ENCODE measurements around the gene C19orf12. TPM values are rescaled to one million over a fixed set of nuclear protein-coding genes. Genes with fewer than 3 reads are reported as not detected.

C19orf12 gene
- total RNA-seq, 1 experiment from 2014 or later, result 17.5 TPM

- Histone ChIP-seq H2BK15ac (ENCODE audit: low read depth, low read length) (no peak overlapping the region), H3K18ac (ENCODE audit: insufficient read length, low read depth, low read length) (no peak overlapping the region), H2AK5ac (ENCODE audit: insufficient read length, low read length) (no peak overlapping the region), H3K23ac (ENCODE audit: insufficient read length, low read depth, low read length) (no peak overlapping the region), H3T11ph (ENCODE audit: low read length) (no peak overlapping the region), H3K56ac (ENCODE audit: insufficient read length, low read depth, low read length) (no peak overlapping the region), H3K79me2 (ENCODE audit: insufficient read depth, low read length) (no peaks in the 10 kb centered on the region), H3K23me2 (ENCODE audit: insufficient read length, low read depth, low read length, poor library complexity, severe bottlenecking) (no peaks in the 10 kb centered on the region), H2BK20ac (ENCODE audit: low read depth, low read length, poor library complexity, severe bottlenecking) (no peak overlapping the region), H3K14ac (ENCODE audit: insufficient read depth, low read length) (no peak overlapping the region), H3K27me3 (ENCODE audit: insufficient read depth, low read length) (no peaks in the 10 kb centered on the region), H3K4me2 (ENCODE audit: insufficient read depth, insufficient read length, low read length) (no peak overlapping the region), H2AFZ (ENCODE audit: low read length) (no peak overlapping the region), H3K4ac (ENCODE audit: low read depth, low read length) (no peak overlapping the region), H2BK5ac (ENCODE audit: insufficient read length, low read length) (no peak overlapping the region), H3K79me1 (ENCODE audit: insufficient read depth, low read depth, low read length, poor library complexity, severe bottlenecking) (no peaks in the 10 kb centered on the region), H2BK12ac (ENCODE audit: insufficient read length, low read depth, low read length) (no peak overlapping the region), H3K9ac (ENCODE audit: extremely low read depth, insufficient read length, low read length) (no peak overlapping the region), H4K20me1 (ENCODE audit: control insufficient read depth, insufficient read depth, insufficient read length) (no peaks in the 10 kb centered on the region), H3K9me3 (ENCODE audit: control insufficient read depth, low read depth, low read length) (no peaks in the 10 kb centered on the region), H4K91ac (ENCODE audit: insufficient read length, low read depth, low read length) (no peak overlapping the region), H3K27ac (ENCODE audit: insufficient read length, low read depth, low read length) (no peak overlapping the region), H4K5ac (ENCODE audit: insufficient read length, low read depth, low read length) (no peak overlapping the region), H2BK120ac (ENCODE audit: low read depth, low read length, poor library complexity, severe bottlenecking) (no peak overlapping the region), H3K4me1 (ENCODE audit: insufficient read depth, low read length) (no peaks in the 10 kb centered on the region), H4K8ac (replicated peaks; ENCODE audit: insufficient read length, low read depth, low read length) (no peak overlapping the region)
- Mint-ChIP-seq H3K4me1 (no peaks in the 10 kb centered on the region), H3K36me3 (ENCODE audit: insufficient read depth in 1 of 3, low read depth in 3 of 3) (no peaks in the 10 kb centered on the region), H3K4me3 (no peak overlapping the region), H3K9me3 (peaks cover 6 to 7% of the 10 kb centered on the region in 2 experiments; a peak in 3 of 5 replicates), H3K27me3 (ENCODE audit: low read depth) (no peaks in the 10 kb centered on the region), H3K27ac (no peak overlapping the region)
- WGBS (ENCODE audit: extremely low coverage, insufficient read length, low lambda C conversion rate), result no CpG with 5 or more reads among the region's 5 CpGs
- no peak for TF ChIP-seq CTCF (conservative IDR thresholded peaks at IDR 0.05)
- DNase-seq, result no peak
These were observed 15.2 kb downstream of the C19orf12 start for GRCh38 chr19:29699861-29700260.
